HG03108 (cell line): ENCODE results near the gene CABP7.

ENCODE experiments used
- ATAC-seq: cut with Tn5 transposase; IDR thresholded peaks from one replicate; pipeline ENCODE4 v1.9.1; 2021; ENCODE audit warnings: moderate library complexity; ENCODE audit not compliant: unreplicated experiment

Gene CABP7

GRCh38 chr22:29722151-29722550 lies 2.3 kb downstream of the CABP7 start:
- ATAC-seq = no peak

- ATAC-seq = no peak
These were observed 2.8 kb downstream of the CABP7 start for GRCh38 chr22:29722587-29722986.

GRCh38 chr22:29723766-29724165 lies 4.0 kb downstream of the CABP7 start:
- no peak for ATAC-seq

GRCh38 chr22:29724843-29725242 lies 5.0 kb downstream of the CABP7 start:
- no peak for ATAC-seq

GRCh38 chr22:29726106-29726505 lies 6.3 kb downstream of the CABP7 start:
- no peak for ATAC-seq

DNA sequence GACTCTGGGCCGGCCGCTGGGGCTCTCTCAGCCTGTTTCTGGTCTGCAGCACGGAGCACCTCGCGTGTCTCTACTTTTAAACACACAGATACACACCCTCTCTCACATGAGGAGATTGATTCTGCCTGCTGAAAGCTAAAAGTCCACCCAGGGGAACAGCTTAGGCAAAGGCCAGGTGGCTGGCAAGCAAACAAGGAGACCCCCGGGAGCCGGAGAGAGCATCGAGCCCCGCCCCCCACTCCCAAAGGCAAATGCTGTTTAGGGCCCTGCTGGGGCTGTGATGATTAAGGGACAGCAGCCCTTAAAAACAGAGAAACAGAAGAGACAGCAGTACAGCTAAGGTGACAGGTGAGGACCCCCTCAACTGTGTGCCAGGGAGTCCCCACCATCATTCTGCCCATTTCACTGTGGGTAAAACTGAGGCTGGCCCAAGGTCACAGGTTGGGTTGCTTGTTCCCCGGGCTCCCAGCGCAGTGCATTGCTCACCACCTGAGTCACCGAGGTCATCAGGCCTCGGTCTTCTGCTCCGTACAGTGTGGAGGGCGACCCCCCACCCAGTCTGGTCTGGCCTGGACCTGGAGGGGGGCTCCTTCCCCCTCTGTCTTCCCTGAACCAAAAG lies 6.8 kb downstream of the CABP7 start:
- no peak for ATAC-seq

DNA sequence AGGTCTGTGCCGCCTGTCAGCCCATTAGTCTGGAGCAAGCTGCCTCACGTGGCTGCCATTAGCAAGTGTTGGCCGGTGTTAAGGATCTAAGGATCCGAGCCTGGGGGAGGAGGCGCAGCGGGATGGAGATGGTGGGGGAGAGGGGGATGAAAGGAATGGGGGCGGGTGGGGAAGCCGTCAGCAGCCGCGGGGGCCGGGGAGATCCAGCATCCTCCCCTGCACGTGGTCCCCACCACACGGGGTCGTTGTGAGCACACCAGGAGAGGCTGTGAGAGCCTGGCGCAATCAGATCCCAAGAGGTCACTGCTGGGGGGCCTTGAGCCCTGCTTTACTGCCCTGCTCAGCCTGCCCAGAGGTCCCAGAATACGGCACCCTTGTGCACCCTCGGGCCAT lies 7.3 kb downstream of the CABP7 start:
- no peak for ATAC-seq

GRCh38 chr22:29729161-29729560 lies 9.4 kb downstream of the CABP7 start:
- ATAC-seq = no peak

- ATAC-seq = no peak
These were observed 11.5 kb downstream of the CABP7 start for GRCh38 chr22:29731058-29731850.

GRCh38 chr22:29732883-29733282 lies 13.1 kb downstream of the CABP7 start:
- ATAC-seq = no peak

DNA sequence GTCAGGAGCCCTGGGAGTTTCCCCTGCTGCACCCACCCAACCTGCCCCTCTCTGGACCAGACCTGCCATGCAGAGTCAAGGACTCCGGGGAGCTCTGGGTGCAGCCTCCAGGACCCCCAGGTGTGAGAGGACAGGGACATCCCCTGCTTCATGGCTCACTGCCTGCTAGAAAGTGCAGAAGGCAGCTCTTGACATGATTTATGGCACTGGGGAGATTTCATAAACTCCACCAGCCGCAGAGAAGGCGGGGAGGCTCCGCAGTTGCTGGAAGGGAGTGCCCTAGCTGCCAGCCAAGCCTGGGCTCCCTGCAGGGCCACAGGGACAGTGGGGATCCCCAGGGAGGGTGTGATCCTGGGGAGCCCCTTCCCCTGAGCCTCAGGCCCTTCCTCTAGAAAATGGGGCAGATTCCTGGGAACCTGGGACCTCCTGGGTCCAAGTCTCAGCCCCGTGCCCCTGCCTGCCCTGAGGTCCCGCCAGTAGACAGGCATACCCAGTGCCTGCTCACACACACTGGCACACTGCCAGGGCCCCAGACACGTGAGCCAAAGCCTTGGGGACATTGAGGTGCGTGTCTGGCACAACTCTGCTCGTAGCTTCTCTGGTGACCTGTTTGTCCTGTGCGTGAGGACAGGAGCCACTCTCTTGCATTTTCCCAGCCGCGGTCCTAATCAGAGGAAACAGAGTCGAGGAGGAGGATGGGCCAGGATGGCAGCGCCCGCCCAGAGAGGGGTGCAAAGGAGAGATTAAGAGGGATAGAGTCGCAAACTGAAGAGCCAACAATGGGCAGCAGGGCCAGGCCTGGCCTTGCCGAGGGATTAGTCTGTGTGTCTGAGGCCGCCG lies 13.8 kb downstream of the CABP7 start:
- no peak for ATAC-seq

DNA sequence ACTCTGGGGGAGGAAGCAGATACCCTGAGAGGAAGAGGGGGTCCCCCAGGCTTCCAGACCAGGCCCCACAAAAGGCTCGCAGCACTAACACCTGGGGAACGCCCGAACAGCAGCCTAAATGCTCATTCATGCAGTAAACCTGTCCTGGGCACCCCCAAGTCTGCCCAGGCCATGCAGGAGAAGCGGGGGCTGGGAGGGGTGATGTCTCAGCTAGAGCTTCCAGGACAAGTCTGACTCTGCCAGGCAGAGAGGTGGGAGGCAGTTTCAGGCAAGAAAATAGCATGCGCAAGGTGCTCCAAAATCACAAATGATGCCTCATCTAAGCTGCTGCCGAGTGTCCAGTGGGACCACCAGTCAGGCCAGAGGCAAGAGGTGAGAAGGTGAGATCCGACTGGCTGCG lies 14.6 kb downstream of the CABP7 start:
- ATAC-seq = no peak

GRCh38 chr22:29734838-29735237 lies 15.0 kb downstream of the CABP7 start:
- ATAC-seq = no peak

GRCh38 chr22:29735416-29735815 lies 15.6 kb downstream of the CABP7 start:
- no peak for ATAC-seq

GRCh38 chr22:29737251-29738117 lies 17.7 kb downstream of the CABP7 start:
- ATAC-seq = no peak

GRCh38 chr22:29738118-29738815 lies 18.5 kb downstream of the CABP7 start:
- no peak for ATAC-seq

DNA sequence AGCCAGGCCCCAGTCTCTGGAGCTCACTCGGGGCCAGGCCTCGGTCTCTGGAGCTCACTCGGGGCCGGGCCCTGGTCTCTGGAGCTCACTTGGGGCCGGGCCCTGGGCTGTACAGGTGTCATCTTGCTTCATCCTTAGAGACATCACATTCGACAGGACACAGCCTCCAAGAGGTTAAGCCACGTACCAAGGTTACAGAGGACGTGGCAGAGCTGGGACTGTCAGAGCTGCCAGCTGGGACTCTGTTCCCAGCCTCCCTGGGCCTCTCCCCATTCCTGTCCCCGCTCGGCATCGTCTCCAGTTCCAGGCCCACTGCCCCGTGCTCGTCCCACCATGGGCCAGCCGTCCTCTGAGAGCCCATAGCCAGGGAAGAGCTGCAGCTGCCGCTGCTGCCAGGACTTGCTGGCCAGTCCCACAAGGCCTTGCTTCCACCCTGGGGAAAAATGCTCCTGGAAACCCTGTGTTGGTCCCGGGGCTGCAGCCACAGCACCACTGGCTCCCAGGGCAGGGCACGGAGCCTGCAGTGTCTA lies 19.6 kb downstream of the CABP7 start:
- ATAC-seq = no peak

DNA sequence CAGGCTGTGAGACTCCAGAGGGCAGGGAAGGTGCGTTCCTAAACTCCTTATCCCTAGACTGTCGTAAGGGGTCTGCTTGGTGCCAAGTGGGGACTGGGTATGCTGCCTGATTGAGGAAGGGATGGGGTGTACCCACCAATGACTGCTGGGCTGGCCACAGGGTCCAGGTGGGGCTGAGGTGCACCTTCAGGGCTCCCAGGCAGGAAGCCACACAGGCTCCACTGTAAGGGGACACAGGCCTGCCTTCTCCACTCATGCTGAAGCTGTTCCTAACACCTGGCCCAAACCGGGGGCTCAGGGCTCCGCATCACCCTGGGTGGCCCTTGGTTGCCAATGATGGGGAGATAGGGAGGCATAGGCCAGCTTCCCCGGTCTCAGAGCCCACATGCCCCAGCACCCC lies 20.4 kb downstream of the CABP7 start:
- ATAC-seq = no peak

- no peak for ATAC-seq
These were observed 22.1 kb downstream of the CABP7 start for GRCh38 chr22:29741926-29742325.

- no peak for ATAC-seq
These were observed 22.5 kb downstream of the CABP7 start for GRCh38 chr22:29742326-29742725.
